ENCODE data around the gene CTSD.

Gene CTSD

DNA sequence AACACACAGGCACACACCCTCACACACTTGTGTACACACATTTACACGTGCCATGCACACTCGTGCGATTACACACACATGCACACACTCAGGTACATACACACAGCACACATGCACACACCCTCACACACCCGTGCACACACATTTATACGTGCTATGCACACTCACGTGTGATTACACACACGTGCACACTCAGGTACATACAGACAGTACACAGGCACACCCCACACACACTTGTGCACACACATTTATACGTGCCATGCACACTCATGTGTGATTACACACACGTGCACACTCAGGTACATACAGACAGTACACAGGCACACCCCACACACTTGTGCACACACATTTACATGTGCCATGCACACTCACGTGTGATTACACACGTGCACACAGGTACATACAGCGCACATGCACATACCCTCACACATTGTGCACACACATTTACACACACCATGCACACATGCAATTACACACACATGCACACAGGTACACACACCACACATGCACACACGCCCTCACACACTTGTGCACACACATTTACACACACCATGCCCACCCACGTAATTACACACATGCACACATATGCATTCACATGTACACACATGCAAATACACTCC lies 17.9 kb downstream of the CTSD start:
- Histone ChIP-seq H3K18ac (ENCODE audit: low read length) (no peak overlapping the region), H3K4me1 (ENCODE audit: control insufficient read depth, low read depth, low read length) (no peaks in the 10 kb centered on the region), H3K9ac (ENCODE audit: low read length) (no peak overlapping the region), H3K4me2 (ENCODE audit: low read length) (no peak overlapping the region), H3K36me3 (ENCODE audit: control insufficient read depth, insufficient read depth, low read length) (no peaks in the 10 kb centered on the region), H3K27ac (ENCODE audit: low read depth, low read length) (no peak overlapping the region), H4K8ac (ENCODE audit: low read depth, low read length) (no peak overlapping the region), H2AK5ac (ENCODE audit: low read length) (no peak overlapping the region), H3K4ac (ENCODE audit: low read depth, low read length) (no peak overlapping the region), H3K79me1 (ENCODE audit: low read length) (no peaks in the 10 kb centered on the region), H3K79me2 (ENCODE audit: control insufficient read depth, insufficient read depth, low read length) (no peaks in the 10 kb centered on the region), H4K5ac (ENCODE audit: low read length) (no peak overlapping the region), H3K23ac (ENCODE audit: low read length) (no peak overlapping the region), H2BK5ac (ENCODE audit: low read length) (no peak overlapping the region), H3K27me3 (ENCODE audit: insufficient read depth, low read length, poor library complexity) (peaks cover 14% of the 10 kb centered on the region), H2BK120ac (ENCODE audit: low read depth, low read length) (no peak overlapping the region), H2BK15ac (replicated peaks; ENCODE audit: low read depth) (no peak overlapping the region), H3K56ac (ENCODE audit: low read length) (no peak overlapping the region), H3K4me3 (ENCODE audit: low read length) (peak overlapping the region; percentile 11)
- no peak for DNase-seq
- no CpG with 5 or more reads among the region's 14 CpGs for WGBS (ENCODE audit: extremely low coverage, insufficient coverage, low lambda C conversion rate)

DNA sequence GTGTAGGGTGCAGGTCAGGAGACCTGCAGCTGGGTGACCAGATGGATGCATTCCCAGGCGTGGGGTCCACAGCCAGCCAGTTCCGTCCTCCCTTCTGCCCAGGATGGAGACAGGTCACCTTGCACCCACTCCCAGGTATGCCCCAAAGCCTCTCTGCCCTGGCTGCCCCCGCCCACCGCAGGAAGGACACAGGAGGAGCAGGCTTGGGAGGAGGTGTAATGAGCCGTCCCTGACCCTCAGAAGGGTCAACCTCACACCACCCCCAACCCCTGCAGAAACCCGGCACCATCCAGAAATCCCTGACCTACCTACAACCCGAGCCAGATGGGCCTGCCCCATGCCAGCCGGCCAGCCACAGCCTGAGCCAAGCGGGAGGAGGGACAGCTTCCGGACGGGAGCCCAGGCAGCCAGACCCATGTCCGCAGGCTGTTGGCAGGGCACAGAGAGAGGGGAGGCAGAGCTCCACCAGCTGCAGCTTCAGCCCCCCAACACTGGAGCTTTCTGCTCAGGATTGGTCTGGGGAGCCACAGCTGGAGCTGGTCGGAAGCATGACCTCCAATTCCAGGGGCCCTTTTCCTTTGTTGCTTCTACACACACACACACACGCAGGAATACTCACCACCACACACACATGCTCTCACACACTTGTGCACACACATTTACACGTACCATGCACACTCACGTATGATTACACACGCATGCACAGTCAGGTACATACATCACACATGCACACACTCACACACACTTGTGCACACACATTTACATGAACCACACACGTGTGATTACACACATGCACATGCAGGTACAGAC lies 18.6 kb downstream of the CTSD start:
- Histone ChIP-seq H3K4ac (ENCODE audit: low read depth, low read length) (no peak overlapping the region), H2BK5ac (ENCODE audit: low read length) (no peak overlapping the region), H3K56ac (ENCODE audit: low read length) (no peak overlapping the region), H3K79me1 (ENCODE audit: low read length) (no peaks in the 10 kb centered on the region), H3K27ac (ENCODE audit: low read depth, low read length) (no peak overlapping the region), H3K79me2 (ENCODE audit: control insufficient read depth, insufficient read depth, low read length) (no peaks in the 10 kb centered on the region), H2AK5ac (ENCODE audit: low read length) (no peak overlapping the region), H4K8ac (ENCODE audit: low read depth, low read length) (no peak overlapping the region), H3K23ac (ENCODE audit: low read length) (no peak overlapping the region), H3K18ac (ENCODE audit: low read length) (no peak overlapping the region), H3K9ac (ENCODE audit: low read length) (no peak overlapping the region), H3K4me3 (ENCODE audit: low read length) (no peak overlapping the region), H3K27me3 (ENCODE audit: insufficient read depth, low read length, poor library complexity) (peaks cover 14% of the 10 kb centered on the region), H4K5ac (ENCODE audit: low read length) (no peak overlapping the region), H3K4me1 (ENCODE audit: control insufficient read depth, low read depth, low read length) (no peaks in the 10 kb centered on the region), H3K36me3 (ENCODE audit: control insufficient read depth, insufficient read depth, low read length) (no peaks in the 10 kb centered on the region), H2BK15ac (replicated peaks; ENCODE audit: low read depth) (no peak overlapping the region), H3K4me2 (ENCODE audit: low read length) (no peak overlapping the region), H2BK120ac (ENCODE audit: low read depth, low read length) (no peak overlapping the region)
- WGBS (ENCODE audit: extremely low coverage, insufficient coverage, low lambda C conversion rate): no CpG with 5 or more reads among the region's 18 CpGs
- no peak for DNase-seq

DNA sequence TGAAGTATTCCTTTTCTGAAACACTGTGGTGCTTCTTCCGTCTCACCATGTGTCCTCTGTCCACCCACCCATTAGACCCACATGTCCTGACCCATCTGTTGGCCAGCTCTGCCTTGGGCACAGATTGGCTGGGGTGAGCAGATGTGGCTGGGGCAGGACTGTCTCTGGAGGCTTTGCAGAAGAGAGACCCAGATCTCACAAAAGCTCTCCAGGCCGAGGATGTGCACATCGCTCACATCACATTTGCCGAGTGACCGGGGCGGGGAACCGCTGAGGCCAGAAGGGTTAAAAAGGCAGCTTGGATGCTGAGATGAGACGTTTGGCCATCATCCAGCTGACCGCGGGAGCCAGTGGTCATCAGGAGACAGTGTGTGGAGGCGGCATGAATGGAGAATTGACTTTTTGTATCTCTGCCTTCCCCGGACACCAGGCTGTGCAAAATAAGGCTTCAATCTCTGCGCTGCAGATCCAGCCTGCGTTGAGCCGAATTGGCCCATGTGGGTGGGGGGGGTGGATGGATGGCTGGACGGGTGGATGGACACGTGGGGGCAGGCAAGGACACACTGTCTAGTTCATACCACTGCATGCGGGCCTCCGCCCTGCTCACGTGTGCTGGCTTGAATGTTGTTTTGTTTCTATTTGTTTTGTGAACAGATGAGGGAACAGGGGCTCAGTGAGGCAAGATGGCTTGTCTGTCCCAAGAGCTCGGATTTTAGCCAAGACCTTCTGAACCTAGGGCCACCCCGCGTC lies 19.4 kb downstream of the CTSD start:
- Histone ChIP-seq H2BK120ac (ENCODE audit: low read depth, low read length) (no peak overlapping the region), H3K23ac (ENCODE audit: low read length) (no peak overlapping the region), H3K4ac (ENCODE audit: low read depth, low read length) (no peak overlapping the region), H3K79me1 (ENCODE audit: low read length) (no peaks in the 10 kb centered on the region), H2AK5ac (ENCODE audit: low read length) (no peak overlapping the region), H4K8ac (ENCODE audit: low read depth, low read length) (no peak overlapping the region), H3K9ac (ENCODE audit: low read length) (no peak overlapping the region), H3K27ac (ENCODE audit: low read depth, low read length) (no peak overlapping the region), H3K4me3 (ENCODE audit: low read length) (no peak overlapping the region), H3K79me2 (ENCODE audit: control insufficient read depth, insufficient read depth, low read length) (no peaks in the 10 kb centered on the region), H3K36me3 (ENCODE audit: control insufficient read depth, insufficient read depth, low read length) (no peaks in the 10 kb centered on the region), H3K18ac (ENCODE audit: low read length) (no peak overlapping the region), H4K5ac (ENCODE audit: low read length) (no peak overlapping the region), H2BK5ac (ENCODE audit: low read length) (no peak overlapping the region), H3K4me2 (ENCODE audit: low read length) (no peak overlapping the region), H3K27me3 (ENCODE audit: insufficient read depth, low read length, poor library complexity) (peaks cover 11% of the 10 kb centered on the region), H3K4me1 (ENCODE audit: control insufficient read depth, low read depth, low read length) (no peaks in the 10 kb centered on the region), H3K56ac (ENCODE audit: low read length) (no peak overlapping the region), H2BK15ac (replicated peaks; ENCODE audit: low read depth) (no peak overlapping the region)
- no CpG with 5 or more reads among the region's 23 CpGs for WGBS (ENCODE audit: extremely low coverage, insufficient coverage, low lambda C conversion rate)
- DNase-seq: no peak

DNA sequence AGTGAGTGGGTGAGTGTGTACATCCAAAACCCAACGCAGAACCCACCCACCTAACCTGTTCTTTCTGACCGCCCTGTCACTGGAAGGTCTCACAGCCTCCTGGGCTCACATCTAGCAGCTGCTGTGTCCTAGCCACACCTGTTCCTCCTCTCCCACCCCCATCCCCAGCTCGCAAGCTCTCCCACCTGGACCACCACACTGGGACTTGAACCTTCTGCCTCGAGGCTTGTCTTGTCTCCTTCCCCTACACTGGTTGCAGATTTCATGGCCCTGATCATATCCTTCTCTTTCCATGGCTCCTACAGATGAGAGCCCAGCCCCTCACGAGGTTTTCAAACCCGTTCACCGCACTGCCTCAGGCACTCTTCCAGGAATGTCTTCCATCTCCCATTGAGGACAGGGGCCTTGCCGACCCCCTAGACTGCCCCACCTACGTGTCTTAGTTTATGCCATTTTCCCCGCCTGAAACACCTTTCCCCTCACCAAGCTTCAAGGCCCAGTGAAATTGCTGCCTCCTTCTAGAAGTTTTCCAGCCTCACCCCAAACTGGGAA lies 20.1 kb downstream of the CTSD start:
- H3K27me3 ChIP-seq (ENCODE audit: insufficient read depth, low read length, poor library complexity): peaks cover 6% of the 10 kb centered on the region
- no peak for DNase-seq
- H2BK5ac ChIP-seq (ENCODE audit: low read length): no peak overlapping the region

DNA sequence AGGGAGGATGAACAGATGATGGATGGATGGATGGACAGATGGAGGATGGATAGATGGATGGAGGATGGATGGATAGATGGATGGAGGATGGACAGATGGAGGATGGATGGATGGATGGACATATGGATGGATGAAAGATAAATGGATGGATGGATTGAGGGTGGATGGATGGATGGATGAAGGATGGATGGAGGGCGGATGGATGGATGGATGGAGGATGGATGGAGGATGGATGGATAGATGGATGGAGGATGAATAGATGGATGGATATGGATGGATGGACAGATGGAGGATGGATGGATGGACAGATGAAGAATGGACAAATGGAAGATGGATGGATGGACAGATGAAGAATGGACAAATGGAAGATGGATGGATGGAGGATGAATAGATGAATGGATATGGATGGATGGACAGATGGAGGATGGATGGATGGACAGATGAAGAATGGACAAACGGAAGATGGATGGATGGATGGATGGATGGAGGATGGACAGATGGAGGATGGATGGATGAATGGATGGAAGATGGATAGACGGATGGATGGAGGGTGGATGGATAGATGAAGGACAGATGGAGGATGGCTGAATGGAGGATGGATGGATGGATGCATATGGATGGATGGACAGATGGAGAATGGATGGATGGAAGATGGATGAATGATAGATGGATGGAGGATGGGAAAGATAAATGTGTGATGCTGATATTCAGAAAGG lies 20.7 kb downstream of the CTSD start:
- Histone ChIP-seq H2AK5ac (ENCODE audit: low read length) (no peak overlapping the region), H3K79me2 (ENCODE audit: control insufficient read depth, insufficient read depth, low read length) (no peaks in the 10 kb centered on the region), H4K8ac (ENCODE audit: low read depth, low read length) (no peak overlapping the region), H3K27ac (ENCODE audit: low read depth, low read length) (no peak overlapping the region), H3K18ac (ENCODE audit: low read length) (no peak overlapping the region), H3K4ac (ENCODE audit: low read depth, low read length) (no peak overlapping the region), H3K36me3 (ENCODE audit: control insufficient read depth, insufficient read depth, low read length) (no peaks in the 10 kb centered on the region), H3K79me1 (ENCODE audit: low read length) (no peaks in the 10 kb centered on the region), H3K27me3 (ENCODE audit: insufficient read depth, low read length, poor library complexity) (no peaks in the 10 kb centered on the region), H3K23ac (ENCODE audit: low read length) (no peak overlapping the region), H3K56ac (ENCODE audit: low read length) (no peak overlapping the region), H3K9ac (ENCODE audit: low read length) (no peak overlapping the region), H3K4me3 (ENCODE audit: low read length) (no peak overlapping the region), H2BK5ac (ENCODE audit: low read length) (no peak overlapping the region), H2BK120ac (ENCODE audit: low read depth, low read length) (no peak overlapping the region), H4K5ac (ENCODE audit: low read length) (no peak overlapping the region), H3K4me1 (ENCODE audit: control insufficient read depth, low read depth, low read length) (no peaks in the 10 kb centered on the region), H3K4me2 (ENCODE audit: low read length) (no peak overlapping the region), H2BK15ac (replicated peaks; ENCODE audit: low read depth) (no peak overlapping the region)
- 100% methylated on average over 2 of the region's 3 CpGs for WGBS (ENCODE audit: extremely low coverage, insufficient coverage, low lambda C conversion rate)
- DNase-seq: no peak

More for the DNA sequence above, 20.1 kb downstream of the CTSD start:
- no peak overlapping the region for H3K4ac ChIP-seq (ENCODE audit: low read depth, low read length)
- H2BK15ac ChIP-seq (replicated peaks; ENCODE audit: low read depth): no peak overlapping the region
- H2BK120ac ChIP-seq (ENCODE audit: low read depth, low read length): no peak overlapping the region
- H3K79me1 ChIP-seq (ENCODE audit: low read length): no peaks in the 10 kb centered on the region
- no peak overlapping the region for H3K18ac ChIP-seq (ENCODE audit: low read length)
- H3K36me3 ChIP-seq (ENCODE audit: control insufficient read depth, insufficient read depth, low read length): no peaks in the 10 kb centered on the region
- no peak overlapping the region for H3K27ac ChIP-seq (ENCODE audit: low read depth, low read length)
- no peak overlapping the region for H3K4me2 ChIP-seq (ENCODE audit: low read length)
- no peak overlapping the region for H3K9ac ChIP-seq (ENCODE audit: low read length)
- no peak overlapping the region for H2AK5ac ChIP-seq (ENCODE audit: low read length)
- H3K79me2 ChIP-seq (ENCODE audit: control insufficient read depth, insufficient read depth, low read length): no peaks in the 10 kb centered on the region
- no peak overlapping the region for H3K4me3 ChIP-seq (ENCODE audit: low read length)
- H3K56ac ChIP-seq (ENCODE audit: low read length): no peak overlapping the region
- H4K8ac ChIP-seq (ENCODE audit: low read depth, low read length): no peak overlapping the region
- no peak overlapping the region for H3K23ac ChIP-seq (ENCODE audit: low read length)
- WGBS (ENCODE audit: extremely low coverage, insufficient coverage, low lambda C conversion rate): no CpG with 5 or more reads among the region's 10 CpGs
- no peak overlapping the region for H4K5ac ChIP-seq (ENCODE audit: low read length)
- H3K4me1 ChIP-seq (ENCODE audit: control insufficient read depth, low read depth, low read length): no peaks in the 10 kb centered on the region

Data from mesendoderm (in vitro differentiated cells).